HepG2 (cell line): ENCODE results near the gene ATP9B. TPM values are rescaled to one million over a fixed set of nuclear protein-coding genes. Genes with fewer than 3 reads are reported as not detected.

Source experiments
- ATAC-seq: fragments of 200-7000 bp; cut with Tn5 transposase; 3 replicates; pipeline ENCODE4 v1.9.1; 2020; ENCODE audit warnings: mild to moderate bottlenecking, moderate library complexity
- BruUV-seq: library from RNA; stranded (reverse); fragments of 400-500 nt; replicated peaks from 2 replicates; lab custom pipeline; 2021; lab: Mats Ljungman, UMichigan
- CTCF ChIA-PET: fragments of 300-600 bp; formaldehyde crosslinking; extraction: SDS; loops from one replicate; lab custom pipeline; 2021; ENCODE audit warnings: low total read pairs, inconsistent platforms, low intra/inter-chr PET ratio; lab: Yijun Ruan, JAX
- POLR2A ChIA-PET: fragments of 350-600 bp; sonication (Branson Sonifier 250); formaldehyde crosslinking; loops from one replicate; lab custom pipeline; 2020; ENCODE audit warnings: antibody characterized with exemption, inconsistent platforms; lab: Yijun Ruan, JAX
- DNase-seq: peaks from one replicate; pipeline ENCODE4 v3.0.0-alpha.2; 2015; ENCODE audit warnings: low spot score
- FAIRE-seq: peaks from 3 replicates; lab custom pipeline; 2011; peaks lifted over from hg19 to GRCh38; lab: Jason Lieb, UNC
- H2AFZ ChIP-seq: one replicate; pipeline ENCODE4 v1.6.1; 2011; ENCODE audit warnings: low read length, inconsistent platforms
- H3K27ac ChIP-seq: fragments of 300-600 bp; 3 replicates; pipeline ENCODE4 v1.8.0; 2011; ENCODE audit warnings: mixed run types, mild to moderate bottlenecking, mixed read lengths, low read length, inconsistent platforms; ENCODE audit not compliant: insufficient read depth; ENCODE audit errors: extremely low read length
- H3K27me3 ChIP-seq, 2 experiments: fragments of 200-600 bp in 1 of 2; 2 replicates in 1 of 2; 3 replicates in 1 of 2; pipeline versions ENCODE4 v1.6.0 to v1.8.0; 2011; ENCODE audit warnings: low read length in 2 of 2, mild to moderate bottlenecking in 2 of 2, moderate library complexity in 2 of 2, inconsistent platforms in 1 of 2; ENCODE audit not compliant: insufficient read depth in 2 of 2, control insufficient read depth in 1 of 2
- H3K36me3 ChIP-seq, 2 experiments: fragments of 200-600 bp in 1 of 2; replicated peaks in 1 of 2; 2 replicates in 1 of 2; 3 replicates in 1 of 2; pipeline versions ENCODE4 v1.5.1 to v1.8.0; 2011; ENCODE audit warnings: low read length in 2 of 2, inconsistent platforms in 1 of 2; ENCODE audit not compliant: insufficient read depth in 2 of 2, control insufficient read depth in 1 of 2
- H3K4me1 ChIP-seq: 2 replicates; pipeline ENCODE4 v1.5.1; 2012; ENCODE audit warnings: low read length, inconsistent platforms; ENCODE audit not compliant: insufficient read depth
- H3K4me2 ChIP-seq: 2 replicates; pipeline ENCODE4 v1.6.0; 2011; ENCODE audit warnings: low read depth, low read length, inconsistent platforms
- H3K4me3 ChIP-seq, 3 experiments: fragments of 200-600 bp in 1 of 3; sonication (generic), shearing (Covaris generic) in 1 of 3; replicated peaks in 1 of 3; 2 replicates each; pipeline ENCODE4 v1.5.1; 2011 to 2016; ENCODE audit warnings: low read length in 3 of 3, inconsistent platforms in 2 of 3, low read depth in 2 of 3, mild to moderate bottlenecking in 2 of 3, control low read depth in 1 of 3, mixed read lengths in 1 of 3; ENCODE audit not compliant: insufficient read depth in 1 of 3
- H3K79me2 ChIP-seq: one replicate; pipeline ENCODE4 v1.6.1; 2011; ENCODE audit warnings: low read length, inconsistent platforms; ENCODE audit not compliant: insufficient read depth
- H3K9ac ChIP-seq: 2 replicates; pipeline ENCODE4 v1.6.0; 2011; ENCODE audit warnings: mild to moderate bottlenecking, low read depth, low read length, inconsistent platforms; ENCODE audit not compliant: insufficient read depth
- H3K9me3 ChIP-seq: 2 replicates; pipeline ENCODE4 v1.5.1; 2012; ENCODE audit warnings: mild to moderate bottlenecking, low read length
- H4K20me1 ChIP-seq: 2 replicates; pipeline ENCODE4 v1.6.0; 2011; ENCODE audit warnings: inconsistent platforms, mild to moderate bottlenecking, low read length, moderate library complexity; ENCODE audit not compliant: insufficient read depth
- HCFC1 ChIP-seq: fragments of 150-350 bp; IDR thresholded peaks from 2 replicates; pipeline ENCODE4 v1.6.1; 2014; ENCODE audit warnings: low read depth, low read length
- HNF1B ChIP-seq: sonication (generic); formaldehyde crosslinking; IDR thresholded peaks from 2 replicates; pipeline ENCODE4 v1.5.1; 2020; ENCODE audit warnings: mild to moderate bottlenecking, moderate library complexity, missing genetic modification reagents
- MATR3 ChIP-seq: sonication (generic); formaldehyde crosslinking; IDR thresholded peaks from 2 replicates; pipeline ENCODE4 v1.4.0; 2020; ENCODE audit warnings: missing genetic modification reagents
- MBD4 ChIP-seq: IDR thresholded peaks from 2 replicates; pipeline ENCODE4 v1.6.1; 2012; ENCODE audit warnings: low read length, inconsistent platforms, borderline replicate concordance
- NR2F1 ChIP-seq, 2 experiments: fragments of 450-650 bp in 1 of 2; formaldehyde crosslinking in 1 of 2; IDR thresholded peaks; 2 replicates each; pipeline versions ENCODE4 v1.5.0 to v1.6.1; 2016 to 2020; ENCODE audit warnings: mild to moderate bottlenecking in 1 of 2, missing compliant biosample characterization in 1 of 2, missing genetic modification reagents in 1 of 2, moderate library complexity in 1 of 2
- PAX8 ChIP-seq: sonication (generic); formaldehyde crosslinking; IDR thresholded peaks from 2 replicates; pipeline ENCODE4 v1.8.0; 2022; ENCODE audit warnings: mild to moderate bottlenecking, missing genetic modification reagents, borderline replicate concordance
- PHF8 ChIP-seq: sonication (generic); formaldehyde crosslinking; IDR thresholded peaks from 2 replicates; pipeline ENCODE4 v1.5.0; 2020; ENCODE audit warnings: missing genetic modification reagents
- PLSCR1 ChIP-seq: sonication (generic); formaldehyde crosslinking; IDR thresholded peaks from 2 replicates; pipeline ENCODE4 v1.5.0; 2020; ENCODE audit warnings: missing genetic modification reagents, mild to moderate bottlenecking, borderline replicate concordance
- POLR2A ChIP-seq, 2 experiments: IDR thresholded peaks; 2 replicates each; pipeline ENCODE4 v1.6.1; 2011; ENCODE audit warnings: low read depth in 2 of 2, low read length in 2 of 2, mild to moderate bottlenecking in 1 of 2, moderate library complexity in 1 of 2; ENCODE audit not compliant: insufficient read depth in 1 of 2
- TP53 ChIP-seq: sonication (generic); formaldehyde crosslinking; conservative IDR thresholded peaks from 2 replicates; pipeline ENCODE4 v1.4.0; 2020; ENCODE audit warnings: missing genetic modification reagents
- ZNF10 ChIP-seq: sonication (generic); formaldehyde crosslinking; IDR thresholded peaks from 2 replicates; pipeline ENCODE4 v1.4.0; 2020; ENCODE audit warnings: mild to moderate bottlenecking, low read depth, missing genetic modification reagents, borderline replicate concordance
- ZNF180 ChIP-seq: sonication (generic); formaldehyde crosslinking; IDR thresholded peaks from 2 replicates; pipeline ENCODE4 v1.4.0; 2020; ENCODE audit warnings: low read depth, missing genetic modification reagents, borderline replicate concordance
- WGBS: methylation state at CpG from one replicate; pipeline ENCODE4 v1.1.6; 2017; ENCODE audit warnings: low lambda C conversion rate; 5-methylcytosine and 5-hydroxymethylcytosine counted together
- in situ Hi-C: cut with HindIII; loops from 2 replicates; pipeline ENCODE4 v1.10.0; 2017; ENCODE audit warnings: low pct_unique_long_range_greater_than_20kb; ENCODE audit not compliant: extremely low pct_ligation_motif_present
- intact Hi-C: fragments of 100-400 bp; cut with micrococcal nuclease; formaldehyde crosslinking; loops from one replicate; pipeline ENCODE4 v1.10.0; 2022; ENCODE audit not compliant: unreplicated experiment
- polyA plus RNA-seq, 8 experiments: library from polyadenylated mRNA; depleted of rRNA in 3 of 8; stranded (reverse) in 7 of 8; unstranded in 1 of 8; fragments of >200 nt; fragmentation: Illumina TruSeq in 4 of 8; extraction: Trizol in 4 of 8; gene quantifications; 2 replicates each; pipeline versions ENCODE4 v1.2.1 to v1.2.3, GENCODE V29; 2011 to 2016; ENCODE audit warnings: low read depth in 4 of 8, missing spikeins in 1 of 8, mixed read lengths in 1 of 8; ENCODE audit not compliant: insufficient read depth in 1 of 8
- total RNA-seq, 5 experiments: library from RNA; depleted of rRNA; stranded (reverse); fragments of >200 nt; fragmentation: Illumina TruSeq; extraction: Trizol; gene quantifications; 2 replicates each; pipeline ENCODE4 v1.2.3, GENCODE V29; 2016; ENCODE audit warnings: low read depth in 1 of 5
- TF ChIP-seq, protein P1 (sequence below): sonication (generic); formaldehyde crosslinking; IDR thresholded peaks from 2 replicates; pipeline ENCODE4 v1.4.0; 2020; ENCODE audit warnings: missing genetic modification reagents

Gene ATP9B
- total and polyA plus RNA-seq, 2 of the 13 experiments (the other 11 are each of a cell fraction or from before 2014, with no cell fraction given): 10.8 to 11.3 TPM

- Histone ChIP-seq H3K27me3 (no peaks in the 10 kb centered on the region), H3K4me2 (no peak overlapping the region), H3K27ac (no peak overlapping the region), H2AFZ (no peak overlapping the region), H3K4me1 (no peaks in the 10 kb centered on the region), H3K36me3 (peaks cover 0 to 8% of the 10 kb centered on the region in 2 experiments; a peak in 4 of 5 replicates), H3K9me3 (no peaks in the 10 kb centered on the region), H3K79me2 (no peaks in the 10 kb centered on the region), H3K9ac (no peak overlapping the region), H4K20me1 (no peaks in the 10 kb centered on the region), H3K4me3 (no peak overlapping the region)
- no TSS peak for BruUV-seq
- TF ChIP-seq NR2F1 (CRISPR knock-in tag; IDR thresholded peaks at IDR 0.05): no peak
- TF ChIP-seq PLSCR1 (CRISPR knock-in tag): no peak
- no peak for TF ChIP-seq MBD4
- no peak for TF ChIP-seq PAX8 (CRISPR knock-in tag)
- no peak for TF ChIP-seq ZNF10 (CRISPR knock-in tag)
- no peak for TF ChIP-seq PHF8
- no peak for TF ChIP-seq HCFC1
- no peak for TF ChIP-seq POLR2A (IDR thresholded peaks at IDR 0.05; ENCODE audit: insufficient read depth in 1 of 2, low read depth in 2 of 2, low read length in 2 of 2)
- TF ChIP-seq MATR3 (CRISPR knock-in tag): no peak
- TF ChIP-seq HNF1B: no peak
- TF ChIP-seq, protein P1, sequence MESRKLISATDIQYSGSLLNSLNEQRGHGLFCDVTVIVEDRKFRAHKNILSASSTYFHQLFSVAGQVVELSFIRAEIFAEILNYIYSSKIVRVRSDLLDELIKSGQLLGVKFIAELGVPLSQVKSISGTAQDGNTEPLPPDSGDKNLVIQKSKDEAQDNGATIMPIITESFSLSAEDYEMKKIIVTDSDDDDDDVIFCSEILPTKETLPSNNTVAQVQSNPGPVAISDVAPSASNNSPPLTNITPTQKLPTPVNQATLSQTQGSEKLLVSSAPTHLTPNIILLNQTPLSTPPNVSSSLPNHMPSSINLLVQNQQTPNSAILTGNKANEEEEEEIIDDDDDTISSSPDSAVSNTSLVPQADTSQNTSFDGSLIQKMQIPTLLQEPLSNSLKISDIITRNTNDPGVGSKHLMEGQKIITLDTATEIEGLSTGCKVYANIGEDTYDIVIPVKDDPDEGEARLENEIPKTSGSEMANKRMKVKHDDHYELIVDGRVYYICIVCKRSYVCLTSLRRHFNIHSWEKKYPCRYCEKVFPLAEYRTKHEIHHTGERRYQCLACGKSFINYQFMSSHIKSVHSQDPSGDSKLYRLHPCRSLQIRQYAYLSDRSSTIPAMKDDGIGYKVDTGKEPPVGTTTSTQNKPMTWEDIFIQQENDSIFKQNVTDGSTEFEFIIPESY (CRISPR knock-in tag): no peak
- no peak for TF ChIP-seq ZNF180
- no peak for TF ChIP-seq TP53 (CRISPR knock-in tag)
- in situ Hi-C loops (no loop called here), intact Hi-C loops (no loop called here)
- ATAC-seq: no peak
- FAIRE-seq: no peak
- POLR2A ChIA-PET: no interaction called here
- no peak for DNase-seq
- CTCF ChIA-PET: no interaction called here
- 80% methylated on average over 12 of the region's 17 CpGs for WGBS
Measured at GRCh38 chr18:79321625-79322405, 252.6 kb downstream of the ATP9B start.
